SK-MEL-5 (cell line): ENCODE results near the gene PRADC1. TPM values are rescaled to one million over a fixed set of nuclear protein-coding genes. Genes with fewer than 3 reads are reported as not detected.

Experiments used
- DNase-seq: peaks from one replicate; pipeline ENCODE4 v3.0.0-alpha.2; 2016; ENCODE audit warnings: low read depth, low spot score
- in situ Hi-C: cut with HindIII; loops from 2 replicates; pipeline ENCODE4 v1.10.0; 2016; ENCODE audit warnings: low sequenced_read_pairs, high pct_unique_total_duplicates, low pct_unique_long_range_greater_than_20kb
- total RNA-seq: library from RNA; depleted of rRNA; stranded (reverse); fragments of >200 nt; shearing (Covaris generic); gene quantifications from 2 replicates; pipeline ENCODE4 v1.2.3, GENCODE V29; 2014

Gene PRADC1
- total RNA-seq, 1 experiment from 2014 or later, result 30.7 TPM

GRCh38 chr2:73249636-73250035, 16.6 kb upstream of the PRADC1 start:
- in situ Hi-C loops, result no loop called here
- no peak for DNase-seq

GRCh38 chr2:73246850-73247249, 13.8 kb upstream of the PRADC1 start:
- in situ Hi-C loops, result no loop called here
- no peak for DNase-seq

GRCh38 chr2:73244580-73244979, 11.5 kb upstream of the PRADC1 start:
- in situ Hi-C loops, result no loop called here
- no peak for DNase-seq

GRCh38 chr2:73243884-73244570, 11.0 kb upstream of the PRADC1 start:
- DNase-seq, result peak; percentile 45

GRCh38 chr2:73239776-73240175, 6.7 kb upstream of the PRADC1 start:
- in situ Hi-C loops, result no loop called here
- no peak for DNase-seq

More at GRCh38 chr2:73243884-73244570, 11.0 kb upstream of the PRADC1 start:
- in situ Hi-C loops, result no loop called here

GRCh38 chr2:73238976-73239375, 5.9 kb upstream of the PRADC1 start:
- in situ Hi-C loops, result no loop called here
- DNase-seq, result no peak

GRCh38 chr2:73238149-73238548, 5.1 kb upstream of the PRADC1 start:
- in situ Hi-C loops, result no loop called here
- no peak for DNase-seq

GRCh38 chr2:73237168-73237567, 4.1 kb upstream of the PRADC1 start:
- in situ Hi-C loops, result no loop called here
- DNase-seq, result no peak

- no peak for DNase-seq
- in situ Hi-C loops, result no loop called here
These were observed 2.4 kb upstream of the PRADC1 start for GRCh38 chr2:73235315-73236028.

GRCh38 chr2:73233932-73234832, 1.1 kb upstream of the PRADC1 start, which contains the start of gene CCT7:
CCT7 (plus strand) TSS chr2:73234308; CDS start chr2:73234379, 71 bp downstream.
- in situ Hi-C loops, result no loop called here
- peak; percentile 94 for DNase-seq

- no peak for DNase-seq
- in situ Hi-C loops, result no loop called here
These were observed 461 bp downstream of the PRADC1 start for GRCh38 chr2:73232403-73233153.

- no peak for DNase-seq
- in situ Hi-C loops, result no loop called here
These were observed 4.4 kb downstream of the PRADC1 start for GRCh38 chr2:73228631-73229030.

- DNase-seq, result no peak
- in situ Hi-C loops, result no loop called here
These were observed 6.0 kb downstream of the PRADC1 start for GRCh38 chr2:73227086-73227485.

- no peak for DNase-seq
- in situ Hi-C loops, result no loop called here
These were observed 7.3 kb downstream of the PRADC1 start for GRCh38 chr2:73225513-73226360.

GRCh38 chr2:73223821-73224220, 9.2 kb downstream of the PRADC1 start:
- DNase-seq, result no peak
- in situ Hi-C loops, result no loop called here

GRCh38 chr2:73218298-73218697, 14.7 kb downstream of the PRADC1 start:
- no peak for DNase-seq
- in situ Hi-C loops, result no loop called here

- no peak for DNase-seq
- in situ Hi-C loops, result no loop called here
These were observed 15.2 kb downstream of the PRADC1 start for GRCh38 chr2:73217826-73218225.
